ENCODE results near the gene QRFP.

Gene QRFP

GRCh38 chr9:130934702-130935647, 38.4 kb upstream of the QRFP start:
- no peak for TF ChIP-seq EGR1 (IDR thresholded peaks at IDR 0.05)
- no peak for TF ChIP-seq NFIC (IDR thresholded peaks at IDR 0.05)
- no peak for TF ChIP-seq CREB1 (IDR thresholded peaks at IDR 0.05; ENCODE audit: low read depth)
- TF ChIP-seq REST (IDR thresholded peaks at IDR 0.05; ENCODE audit: low read depth): no peak
- TF ChIP-seq, protein P1, sequence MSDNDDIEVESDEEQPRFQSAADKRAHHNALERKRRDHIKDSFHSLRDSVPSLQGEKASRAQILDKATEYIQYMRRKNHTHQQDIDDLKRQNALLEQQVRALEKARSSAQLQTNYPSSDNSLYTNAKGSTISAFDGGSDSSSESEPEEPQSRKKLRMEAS (IDR thresholded peaks at IDR 0.05): no peak
- no peak for TF ChIP-seq YY1 (IDR thresholded peaks at IDR 0.05; ENCODE audit: low read depth)
- TF ChIP-seq CEBPB (IDR thresholded peaks at IDR 0.05): no peak
- no peak for TF ChIP-seq FOXM1 (IDR thresholded peaks at IDR 0.05; ENCODE audit: borderline replicate concordance, low read depth)
- no peak for TF ChIP-seq EP300 (IDR thresholded peaks at IDR 0.05; ENCODE audit: borderline replicate concordance)
- no peak for TF ChIP-seq TAF1 (IDR thresholded peaks at IDR 0.05; ENCODE audit: low read depth)
- TF ChIP-seq RAD21 (IDR thresholded peaks at IDR 0.05; ENCODE audit: low read depth): no peak
- no peak for TF ChIP-seq TCF12 (IDR thresholded peaks at IDR 0.05; ENCODE audit: low read depth)
- TF ChIP-seq TEAD4 (IDR thresholded peaks at IDR 0.05): no peak

DNA sequence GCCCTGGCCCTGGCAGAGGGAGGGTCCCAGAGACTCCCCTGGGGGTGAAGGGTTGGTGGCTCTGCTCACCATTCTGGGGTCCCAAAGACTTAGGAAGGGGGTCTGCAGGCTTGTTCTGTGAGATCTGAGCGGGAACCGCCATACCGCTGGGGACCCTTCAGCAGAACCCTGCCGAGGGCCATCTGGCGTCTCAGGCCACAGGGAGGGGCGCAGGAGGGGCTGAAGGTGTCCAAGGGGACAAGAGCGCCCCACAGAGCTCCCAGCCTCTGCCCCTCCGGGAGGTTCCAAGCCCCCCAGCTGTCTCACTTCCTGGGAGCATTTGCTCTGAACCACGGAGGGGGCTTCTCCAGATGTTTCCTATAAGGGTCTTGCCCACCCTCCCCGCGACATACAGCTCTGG, 37.6 kb upstream of the QRFP start:
- TF ChIP-seq CREB1 (IDR thresholded peaks at IDR 0.05; ENCODE audit: low read depth) (no peak), RAD21 (IDR thresholded peaks at IDR 0.05; ENCODE audit: low read depth) (no peak), TAF1 (IDR thresholded peaks at IDR 0.05; ENCODE audit: low read depth) (no peak), ZBTB7A (IDR thresholded peaks at IDR 0.05; ENCODE audit: low read depth) (no peak), YY1 (IDR thresholded peaks at IDR 0.05; ENCODE audit: low read depth) (no peak), TEAD4 (IDR thresholded peaks at IDR 0.05) (no peak), TCF12 (IDR thresholded peaks at IDR 0.05; ENCODE audit: low read depth) (no peak), FOXM1 (IDR thresholded peaks at IDR 0.05; ENCODE audit: borderline replicate concordance, low read depth) (no peak), REST (IDR thresholded peaks at IDR 0.05; ENCODE audit: low read depth) (no peak), EP300 (IDR thresholded peaks at IDR 0.05; ENCODE audit: borderline replicate concordance) (no peak), USF1 (IDR thresholded peaks at IDR 0.05) (no peak), CEBPB (IDR thresholded peaks at IDR 0.05) (no peak), NFIC (IDR thresholded peaks at IDR 0.05) (no peak), EGR1 (IDR thresholded peaks at IDR 0.05) (no peak)
- TF ChIP-seq, protein P1 (IDR thresholded peaks at IDR 0.05): no peak

DNA sequence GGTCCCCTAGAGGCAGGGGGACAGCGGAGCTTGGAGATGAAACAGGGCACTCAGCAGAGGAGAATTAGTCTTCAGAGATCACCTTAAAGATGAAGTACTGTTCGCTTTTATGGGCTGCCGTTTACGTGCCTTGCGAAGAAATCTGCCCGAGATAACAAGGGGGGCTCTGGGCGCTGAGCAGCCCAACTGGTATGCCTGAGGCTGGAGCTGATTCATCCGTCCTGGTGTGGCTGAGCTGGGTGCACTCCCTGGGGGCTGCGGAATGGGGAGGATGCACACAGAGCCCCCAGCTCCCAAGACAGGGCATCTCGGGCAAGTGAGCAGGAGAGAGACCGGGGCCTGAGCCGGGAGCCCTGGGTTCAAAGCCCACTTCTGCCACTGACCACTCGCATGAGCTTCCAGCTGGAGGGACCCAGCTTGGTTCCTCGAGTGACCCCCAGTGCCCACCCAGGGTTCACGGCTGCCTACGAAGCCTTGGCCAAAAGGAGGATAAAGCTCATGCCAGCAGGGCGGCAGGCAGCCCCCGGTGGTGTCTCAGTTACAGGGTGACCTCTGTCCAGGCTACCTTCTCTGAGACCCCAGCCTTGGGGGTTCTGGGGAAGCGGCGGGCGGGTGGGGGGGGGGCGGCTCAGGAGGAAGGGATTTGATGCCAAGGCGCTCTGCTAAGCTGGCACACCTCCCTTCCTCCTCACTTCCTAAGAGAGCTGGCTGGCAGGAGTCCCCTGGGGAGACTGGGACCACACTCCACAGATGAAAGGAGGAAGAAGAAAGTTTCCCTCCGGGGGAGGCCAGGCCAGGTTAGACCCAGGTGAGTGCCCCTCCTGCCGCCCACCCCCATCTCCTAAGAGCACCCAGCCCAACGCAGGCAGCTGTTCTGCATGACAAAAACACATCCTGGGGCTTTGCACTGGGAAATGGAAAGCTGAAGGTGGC, 36.8 kb upstream of the QRFP start:
- TF ChIP-seq EP300 (IDR thresholded peaks at IDR 0.05; ENCODE audit: borderline replicate concordance) (no peak), YY1 (IDR thresholded peaks at IDR 0.05; ENCODE audit: low read depth) (no peak), FOXM1 (IDR thresholded peaks at IDR 0.05; ENCODE audit: borderline replicate concordance, low read depth) (no peak), CEBPB (IDR thresholded peaks at IDR 0.05) (no peak), RAD21 (IDR thresholded peaks at IDR 0.05; ENCODE audit: low read depth) (no peak), TCF12 (IDR thresholded peaks at IDR 0.05; ENCODE audit: low read depth) (no peak), EGR1 (IDR thresholded peaks at IDR 0.05) (no peak), CREB1 (IDR thresholded peaks at IDR 0.05; ENCODE audit: low read depth) (no peak), USF1 (IDR thresholded peaks at IDR 0.05) (no peak), ZBTB7A (IDR thresholded peaks at IDR 0.05; ENCODE audit: low read depth) (no peak)
- TF ChIP-seq, protein P1 (IDR thresholded peaks at IDR 0.05): no peak

DNA sequence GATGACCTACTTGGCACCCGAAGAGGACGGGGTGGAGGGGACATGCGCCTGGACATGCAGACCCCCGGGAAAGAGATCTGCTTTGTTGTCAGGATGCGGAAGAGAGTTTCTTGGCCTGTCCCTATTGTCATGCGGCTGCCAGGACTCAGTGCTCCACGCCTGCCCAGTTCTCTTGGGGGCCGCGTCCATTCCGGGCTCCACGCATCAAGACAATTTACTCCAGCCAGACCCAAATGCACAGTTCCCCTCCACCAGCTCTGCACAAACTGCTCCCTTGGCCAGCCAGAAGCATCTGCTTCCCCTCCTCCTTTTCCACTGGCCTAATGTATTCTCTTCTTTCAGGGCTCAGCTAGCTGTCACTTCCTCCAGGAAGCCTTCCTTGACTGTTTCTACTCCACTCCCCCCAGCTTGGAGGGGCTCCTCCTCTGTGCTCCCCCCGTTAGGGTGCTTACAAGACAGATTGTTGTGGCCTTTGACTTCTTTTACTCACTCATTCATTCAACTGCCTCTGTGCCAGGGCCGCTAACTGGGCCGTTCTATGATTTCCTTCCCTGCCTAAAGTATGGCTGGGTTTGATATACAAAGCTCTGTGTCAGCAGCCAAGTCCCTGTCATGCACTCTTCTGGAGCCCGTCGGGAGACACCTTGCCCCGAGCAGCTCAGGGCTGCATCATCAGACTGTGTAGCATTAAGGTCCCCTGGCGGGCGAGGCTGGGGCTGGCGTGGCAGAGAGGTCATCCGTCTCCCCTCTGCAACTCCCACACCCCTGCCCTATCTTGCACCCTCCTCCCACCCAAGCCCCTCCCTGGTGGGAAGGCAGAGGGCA, 35.9 kb upstream of the QRFP start:
- TF ChIP-seq EP300 (IDR thresholded peaks at IDR 0.05; ENCODE audit: borderline replicate concordance): no peak
- TF ChIP-seq TCF12 (IDR thresholded peaks at IDR 0.05; ENCODE audit: low read depth): no peak
- no peak for TF ChIP-seq YY1 (IDR thresholded peaks at IDR 0.05; ENCODE audit: low read depth)
- TF ChIP-seq, protein P1 (IDR thresholded peaks at IDR 0.05): no peak
- no peak for TF ChIP-seq ZBTB7A (IDR thresholded peaks at IDR 0.05; ENCODE audit: low read depth)
- TF ChIP-seq CREB1 (IDR thresholded peaks at IDR 0.05; ENCODE audit: low read depth): no peak
- TF ChIP-seq TAF1 (IDR thresholded peaks at IDR 0.05; ENCODE audit: low read depth): no peak
- no peak for TF ChIP-seq NFIC (IDR thresholded peaks at IDR 0.05)
- TF ChIP-seq EGR1 (IDR thresholded peaks at IDR 0.05): no peak
- TF ChIP-seq REST (IDR thresholded peaks at IDR 0.05; ENCODE audit: low read depth): no peak
- no peak for TF ChIP-seq FOXM1 (IDR thresholded peaks at IDR 0.05; ENCODE audit: borderline replicate concordance, low read depth)
- no peak for TF ChIP-seq RAD21 (IDR thresholded peaks at IDR 0.05; ENCODE audit: low read depth)
- no peak for TF ChIP-seq USF1 (IDR thresholded peaks at IDR 0.05)
- no peak for TF ChIP-seq TEAD4 (IDR thresholded peaks at IDR 0.05)
- TF ChIP-seq CEBPB (IDR thresholded peaks at IDR 0.05): no peak
